ENCODE results near the gene ACOX1. TPM values are rescaled to one million over a fixed set of nuclear protein-coding genes. Genes with fewer than 3 reads are reported as not detected.

Gene ACOX1
- total and polyA plus RNA-seq, 2 of the 13 experiments (the other 11 are each of a cell fraction or from before 2014, with no cell fraction given) = 86.4 to 120 TPM

- TF ChIP-seq SRSF4 (IDR thresholded peaks at IDR 0.05; ENCODE audit: low read depth, low read length, poor library complexity, severe bottlenecking) (no peak), YEATS2 (CRISPR knock-in tag; IDR thresholded peaks at IDR 0.05; ENCODE audit: borderline replicate concordance) (0 out of 2 replicates have a peak, but pooled peaks have one; percentile 76), ZHX1 (CRISPR knock-in tag; IDR thresholded peaks at IDR 0.05; ENCODE audit: low read depth) (0 out of 2 replicates have a peak, but pooled peaks have one; percentile 23), HNF4A (CRISPR knock-in tag; IDR thresholded peaks at IDR 0.05) (peak; percentile 38), ZNF576 (CRISPR knock-in tag; IDR thresholded peaks at IDR 0.05) (no peak), AFF4 (CRISPR knock-in tag; IDR thresholded peaks at IDR 0.05) (peak; percentile 92), ZNF574 (CRISPR knock-in tag; IDR thresholded peaks at IDR 0.05) (peak; percentile 78), ZNF547 (CRISPR knock-in tag; IDR thresholded peaks at IDR 0.05) (peak; percentile 43), SMAD1 (CRISPR knock-in tag; IDR thresholded peaks at IDR 0.05; ENCODE audit: borderline replicate concordance, low read depth) (peak; percentile 96; the same call in 1 of the 2 replicates), ZNF687 (CRISPR knock-in tag; IDR thresholded peaks at IDR 0.05) (peak; percentile 96), THRA (CRISPR knock-in tag; IDR thresholded peaks at IDR 0.05; ENCODE audit: borderline replicate concordance) (peak; percentile 64)
Measured at GRCh38 chr17:75978938-75979704, at the start of gene ACOX1, which contains the start of gene TEN1 (continued).
